GM19395 (cell line): Measurements from ENCODE around the gene PPP1R2B.
"Not testable (repeated sequence)": the region's sequence is repeated elsewhere in the genome, so short reads cannot be mapped to it uniquely, and the experiment has no call there.

Experiments used
- ATAC-seq: cut with Tn5 transposase; IDR thresholded peaks from one replicate; pipeline ENCODE4 v1.9.1; 2021; ENCODE audit warnings: mild to moderate bottlenecking, moderate library complexity; ENCODE audit not compliant: unreplicated experiment

The PPP1R2B gene

GRCh38 chr5:156850206-156850751 lies at the start of gene PPP1R2B:
Gene PPP1R2B (plus strand): TSS chr5:156850295. CDS start chr5:156850563, 268 bp downstream.
- no peak for ATAC-seq

DNA sequence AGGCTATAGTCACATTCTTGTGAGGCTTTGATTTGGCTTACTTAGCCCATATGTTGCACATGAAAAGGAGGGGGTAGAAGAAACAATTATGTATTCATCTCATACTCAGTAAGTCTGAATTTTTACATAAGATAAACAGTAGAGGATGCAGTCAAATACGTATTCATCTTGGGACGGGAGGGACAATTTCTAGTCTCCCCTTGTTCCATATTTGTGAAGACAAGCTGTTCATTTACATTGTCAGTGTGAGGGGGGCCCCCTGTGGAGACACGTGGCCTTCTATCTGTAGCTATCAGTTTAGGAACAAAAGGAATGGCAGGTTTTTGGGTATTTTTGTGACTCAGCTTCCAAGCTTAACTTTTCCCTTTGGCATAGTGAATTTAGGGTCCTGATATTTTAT lies 49.2 kb upstream of the PPP1R2B start:
- no peak for ATAC-seq

- no peak for ATAC-seq
These were observed 47.6 kb upstream of the PPP1R2B start for GRCh38 chr5:156802501-156802900.

DNA sequence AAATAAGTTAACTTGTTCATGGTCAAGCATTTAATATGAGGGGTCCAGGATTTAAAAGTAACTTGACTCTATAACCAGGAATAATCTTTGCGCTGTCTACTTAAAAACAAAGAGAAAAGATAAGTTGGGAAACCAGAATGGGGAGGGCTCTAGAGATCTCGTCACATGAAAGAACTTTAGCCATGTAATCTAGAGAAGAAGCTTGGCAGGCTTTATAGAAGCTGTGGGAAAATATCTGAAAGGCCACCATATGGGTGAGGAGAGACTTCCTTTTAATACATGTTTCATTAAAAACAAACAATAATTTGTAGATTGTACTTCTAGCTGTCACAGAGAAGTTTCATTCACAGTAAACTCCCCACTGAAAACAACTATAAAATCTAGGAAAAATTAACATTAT lies 46.7 kb upstream of the PPP1R2B start:
- ATAC-seq = no peak

DNA sequence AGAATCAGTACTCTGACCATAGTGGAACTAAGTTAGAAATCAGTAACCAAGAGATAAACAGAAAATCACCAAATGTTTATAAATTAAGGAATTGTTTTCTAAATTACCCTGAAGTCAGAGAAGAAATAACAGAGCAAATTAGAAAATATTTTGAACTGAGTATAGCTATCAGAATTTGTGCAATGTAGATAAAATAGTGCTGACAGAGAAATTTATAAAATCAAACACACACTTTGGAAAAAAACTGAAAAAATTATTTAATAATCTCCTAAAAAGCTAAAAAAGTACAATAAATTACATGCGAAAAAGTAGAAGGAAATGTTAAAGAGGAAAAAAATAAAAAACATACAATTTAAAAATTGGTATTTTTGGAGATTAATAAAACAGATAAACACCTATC lies 37.1 kb upstream of the PPP1R2B start:
- ATAC-seq = no peak

DNA sequence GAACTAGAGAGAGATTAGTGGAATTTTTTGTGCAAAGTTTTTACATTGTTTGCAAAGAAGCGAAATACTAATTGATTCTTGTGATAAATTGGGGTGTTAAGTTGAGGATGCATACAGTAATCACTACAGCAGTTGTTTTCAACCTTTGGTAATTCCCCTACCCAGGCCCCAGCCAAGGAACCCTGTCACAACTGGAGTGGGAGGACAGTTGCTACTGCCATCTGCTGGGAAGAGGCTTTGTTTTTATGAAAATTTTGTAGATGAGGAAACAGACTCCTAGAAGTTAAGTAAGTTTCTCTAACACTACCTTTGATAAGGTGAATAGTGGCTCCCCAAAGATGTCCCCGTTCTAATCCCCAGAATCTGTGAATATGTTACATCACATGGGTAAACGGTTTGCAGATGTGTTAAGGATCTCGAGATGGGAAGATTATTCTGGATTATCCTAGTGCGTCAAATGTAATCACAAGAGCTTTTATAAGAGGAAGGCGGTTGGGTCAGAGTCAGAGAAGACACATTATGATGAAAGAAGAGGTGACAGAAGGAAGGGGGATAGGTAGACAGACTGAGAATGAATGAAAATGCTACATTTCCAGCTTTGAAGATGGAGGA lies 34.0 kb upstream of the PPP1R2B start:
- peak; percentile 58 for ATAC-seq

DNA sequence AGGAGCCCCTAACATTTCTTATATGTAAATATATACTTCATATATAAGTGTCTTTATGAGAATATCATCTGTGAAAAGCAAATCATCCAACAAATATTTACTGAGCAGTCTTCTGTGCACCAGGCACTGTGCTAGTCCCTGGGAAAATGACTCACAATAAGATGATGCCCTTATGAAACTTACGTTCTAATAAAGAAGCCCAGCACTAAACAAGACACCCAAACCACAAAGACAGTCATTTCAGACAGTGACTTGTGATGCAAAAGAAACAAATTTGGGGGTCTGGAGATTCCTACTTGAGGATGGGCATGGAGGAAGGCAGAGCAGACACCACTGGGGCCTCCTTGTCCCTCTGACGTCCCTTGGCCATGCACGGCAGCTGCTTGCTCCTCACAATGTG lies 30.6 kb upstream of the PPP1R2B start:
- ATAC-seq = no peak

DNA sequence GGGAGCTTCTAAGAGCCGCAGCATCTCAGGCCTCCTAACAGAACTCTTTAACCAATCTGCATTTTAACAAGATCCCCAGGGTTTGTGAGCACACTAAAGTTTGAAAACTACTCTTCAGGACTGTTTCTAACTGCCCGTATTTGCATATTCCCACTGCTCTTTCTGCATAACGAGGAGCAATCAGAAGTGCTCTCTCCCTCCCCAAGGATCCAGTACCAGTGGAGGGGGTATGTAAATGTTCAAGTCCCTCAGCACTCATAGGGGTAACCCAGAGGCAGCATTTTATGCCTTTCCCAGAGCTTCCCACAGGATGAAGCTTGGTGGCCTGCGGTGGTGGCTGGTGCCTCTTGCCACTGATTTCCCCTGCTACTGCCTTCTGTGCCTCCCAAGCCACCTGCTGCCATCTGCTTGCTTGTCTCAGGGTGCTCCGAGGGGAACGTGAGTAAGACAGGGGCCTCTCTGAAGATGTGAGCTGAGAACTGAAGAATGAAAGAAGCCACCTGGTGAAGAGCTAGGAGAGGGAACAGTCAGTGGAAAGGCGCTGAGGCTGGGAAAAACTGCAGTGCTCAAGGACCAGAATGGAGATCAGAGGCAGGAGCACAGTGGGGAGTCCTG lies 30.0 kb upstream of the PPP1R2B start:
- no peak for ATAC-seq

GRCh38 chr5:156824241-156824640 lies 25.9 kb upstream of the PPP1R2B start:
- no peak for ATAC-seq

DNA sequence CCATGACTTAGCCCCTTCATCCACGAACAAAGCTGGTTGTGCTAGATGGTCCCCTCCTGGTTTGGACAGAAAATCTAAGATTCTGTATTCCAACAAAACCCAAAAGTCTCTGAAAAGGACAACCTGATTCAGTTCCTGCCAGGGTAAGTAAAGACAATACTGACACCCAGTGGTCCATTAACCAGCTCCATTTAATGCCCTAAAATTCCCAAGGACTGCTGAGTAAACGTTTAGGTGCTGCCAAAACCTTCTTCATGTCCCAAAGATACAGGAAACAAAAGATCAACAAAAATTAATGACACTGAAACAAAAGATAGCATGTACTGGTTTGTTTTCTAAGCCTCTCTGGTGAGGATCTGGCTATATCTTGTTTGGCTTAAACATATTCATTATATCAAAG lies 25.3 kb upstream of the PPP1R2B start:
- no peak for ATAC-seq

- peak; percentile 26 for ATAC-seq
These were observed 24.4 kb upstream of the PPP1R2B start for GRCh38 chr5:156825688-156826087.

DNA sequence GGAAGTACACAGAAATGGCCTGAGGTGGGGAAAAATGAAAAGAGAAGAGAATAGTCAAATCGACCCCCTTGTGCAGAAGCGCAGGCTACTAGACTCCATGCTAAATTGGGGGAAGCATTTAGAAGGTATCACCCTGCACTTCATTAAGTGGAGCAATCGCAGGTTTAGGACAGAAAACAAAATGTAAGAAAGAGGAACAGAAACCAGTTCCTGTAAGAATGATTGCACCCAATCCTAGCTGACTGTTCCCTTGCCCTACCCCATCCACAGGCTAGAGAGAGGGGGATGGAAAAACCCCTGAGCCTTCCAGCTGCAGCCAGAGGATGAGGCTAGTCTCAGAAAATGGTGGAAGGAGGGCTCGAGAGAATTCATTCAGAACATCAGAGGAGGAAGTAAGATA lies 23.9 kb upstream of the PPP1R2B start:
- ATAC-seq = peak; percentile 89

GRCh38 chr5:156834916-156835315 lies 15.2 kb upstream of the PPP1R2B start:
- ATAC-seq = no peak

- ATAC-seq = peak; percentile 66
These were observed 14.2 kb upstream of the PPP1R2B start for GRCh38 chr5:156835905-156836304.

DNA sequence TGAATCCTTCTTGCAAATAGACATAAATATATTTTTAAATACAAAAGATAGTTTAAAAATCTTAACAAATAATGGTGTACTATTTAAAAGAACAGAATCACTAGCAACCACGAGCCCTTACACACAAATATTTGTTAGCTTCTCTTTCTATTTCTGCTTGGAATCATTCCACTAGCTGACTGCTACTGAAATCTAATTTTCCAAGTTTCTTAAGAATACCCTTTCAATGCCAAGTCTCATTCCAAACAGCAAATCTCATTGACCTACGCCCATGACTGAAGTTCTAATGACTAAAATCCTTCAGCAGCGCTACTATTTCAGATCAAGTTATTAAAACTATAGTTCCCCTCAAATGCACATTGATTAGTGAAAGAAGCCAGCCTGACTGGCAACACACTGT lies 13.2 kb upstream of the PPP1R2B start:
- ATAC-seq = no peak

DNA sequence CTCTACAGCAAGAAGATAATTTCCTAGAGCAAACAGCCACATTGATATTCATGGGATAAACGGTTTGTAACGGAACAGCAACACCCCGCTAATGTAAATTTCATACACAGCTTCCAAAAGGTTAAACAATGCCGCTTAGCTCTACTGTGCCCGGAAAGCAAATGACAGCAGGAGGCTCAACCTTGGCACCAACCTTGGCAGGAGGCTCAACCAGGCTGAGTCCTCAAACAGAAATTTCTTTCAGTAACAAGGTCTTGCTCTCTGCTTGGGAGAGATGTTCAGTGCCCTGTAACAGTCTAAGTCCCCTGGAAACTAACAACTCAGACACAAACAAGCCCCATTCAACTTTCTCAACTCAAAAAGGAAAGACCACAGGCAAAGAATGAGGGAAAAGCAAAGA lies 11.1 kb upstream of the PPP1R2B start:
- ATAC-seq = no peak

DNA sequence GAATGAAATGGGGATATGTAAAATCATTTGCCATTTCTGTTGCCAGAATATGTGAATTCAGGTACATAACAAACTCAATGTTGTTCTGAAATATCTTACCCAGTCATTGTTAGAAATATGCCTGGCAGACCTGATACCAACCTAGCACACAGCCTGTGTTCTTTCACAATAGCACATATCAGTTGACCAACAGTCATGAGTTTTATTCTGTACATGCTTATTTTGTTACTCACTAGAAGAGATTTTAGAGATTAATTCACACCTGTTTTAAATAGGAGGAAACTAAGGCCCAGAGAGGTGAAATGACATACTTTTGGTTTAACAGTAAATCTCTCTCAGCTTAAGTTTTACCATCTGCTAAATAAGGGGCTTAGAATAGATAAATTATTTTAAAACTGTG lies 8.4 kb upstream of the PPP1R2B start:
- ATAC-seq = no peak

DNA sequence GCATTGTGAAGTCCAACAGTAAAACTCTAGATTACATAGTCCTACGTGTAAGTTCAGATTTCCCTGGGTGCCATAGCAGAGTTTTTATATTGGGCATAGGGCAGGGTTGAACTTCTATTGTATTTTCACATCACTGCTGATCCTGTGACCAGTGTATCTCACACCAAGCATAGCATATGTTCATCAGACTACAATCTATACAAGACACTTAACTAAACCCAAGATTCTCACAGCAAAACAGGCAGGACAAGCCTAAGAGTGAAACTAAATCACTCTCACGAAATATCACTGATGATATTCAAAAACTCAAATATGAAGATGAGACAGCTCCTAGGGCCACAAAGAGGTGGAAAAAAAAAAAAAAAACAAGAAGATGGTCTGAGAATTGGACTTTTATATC lies 3.2 kb upstream of the PPP1R2B start:
- ATAC-seq = no peak

- ATAC-seq = not testable (repeated sequence)
These were observed 1.6 kb upstream of the PPP1R2B start for GRCh38 chr5:156848447-156848846.

- no peak for ATAC-seq
These were observed 1.8 kb downstream of the PPP1R2B start for GRCh38 chr5:156851880-156852279.

GRCh38 chr5:156853055-156853454 lies 3.0 kb downstream of the PPP1R2B start:
- ATAC-seq = not testable (repeated sequence)

DNA sequence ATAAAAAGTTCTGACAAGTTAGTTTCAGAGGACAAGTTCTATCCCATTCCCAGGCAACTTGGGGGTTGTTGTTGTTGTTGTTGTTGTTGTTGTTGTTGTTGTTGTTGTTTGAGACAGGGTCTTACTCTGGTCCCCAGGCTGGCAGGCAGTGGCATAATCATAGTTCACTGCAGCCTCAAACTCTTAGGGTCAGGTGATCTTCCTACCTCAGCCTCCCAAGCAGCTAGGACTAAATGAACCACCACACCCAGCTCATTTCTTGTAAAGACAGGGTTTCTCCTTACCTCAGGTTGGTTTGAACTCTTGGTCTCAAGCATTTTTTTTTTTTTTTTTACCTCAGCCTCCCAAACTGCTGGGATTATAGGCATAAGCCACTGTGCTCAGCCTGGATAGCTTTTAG lies 15.3 kb downstream of the PPP1R2B start:
- ATAC-seq = no peak

GRCh38 chr5:156870498-156870839 lies 20.4 kb downstream of the PPP1R2B start:
- no peak for ATAC-seq
